AG08395 (cell line): ENCODE measurements around the gene TCF12.
"Not testable (repeated sequence)": the region's sequence is repeated elsewhere in the genome, so short reads cannot be mapped to it uniquely, and the experiment has no call there.

Source experiments
- DNase-seq: peaks from one replicate; pipeline ENCODE4 v3.0.0; 2012; ENCODE audit warnings: mixed read lengths, low spot score

Gene TCF12

DNA sequence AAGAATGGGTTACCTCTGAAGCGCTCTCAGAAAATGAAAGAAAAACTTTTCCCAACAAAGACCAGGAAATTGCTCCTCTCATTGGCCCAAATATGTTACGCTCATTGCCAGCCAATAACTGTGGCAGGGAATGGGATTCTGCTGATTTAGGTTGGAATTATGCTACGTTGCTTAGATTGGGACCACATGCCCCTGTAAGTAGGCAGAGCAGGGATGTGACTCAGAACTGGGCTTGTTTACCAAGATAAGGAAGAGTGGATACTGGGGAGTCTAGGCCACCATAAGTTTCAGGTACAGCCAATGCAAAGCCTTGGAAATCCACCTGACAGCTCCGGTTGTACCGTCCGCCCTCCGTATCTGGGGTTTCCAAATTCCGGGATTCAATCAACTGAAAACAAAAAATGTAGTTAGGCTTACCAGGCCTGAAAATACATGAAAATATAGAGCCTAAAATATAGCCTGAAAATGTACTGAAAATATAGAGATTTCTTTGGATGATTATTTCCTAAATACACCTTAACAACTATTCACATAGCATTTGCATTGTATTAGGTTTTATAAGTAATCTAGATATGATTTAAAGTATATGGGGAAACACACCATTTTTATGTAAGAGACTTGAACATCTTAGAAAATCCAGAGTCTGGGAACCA is 1.5 kb upstream of the TCF12 start:
- no peak for DNase-seq

DNA sequence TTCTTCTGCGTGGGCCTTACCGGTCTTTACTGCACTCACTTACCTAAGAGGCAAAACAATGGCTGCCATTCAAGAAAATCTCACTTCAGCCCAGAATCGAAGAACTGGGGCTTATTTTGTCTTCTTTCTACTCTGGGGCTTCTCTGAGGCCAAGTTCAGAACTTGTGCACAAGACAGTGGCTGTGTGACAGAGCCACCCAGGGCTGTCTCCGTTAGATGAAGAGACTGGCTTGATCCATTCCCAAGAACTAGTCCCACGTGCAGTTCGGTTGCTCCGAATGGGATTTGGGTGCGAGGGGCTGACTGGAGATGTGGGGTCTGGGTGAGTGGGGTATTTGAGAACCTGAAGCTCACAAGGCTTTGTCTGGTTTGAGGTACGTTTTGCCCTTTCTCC is 795 bp upstream of the TCF12 start:
- DNase-seq: peak; percentile 7

DNA sequence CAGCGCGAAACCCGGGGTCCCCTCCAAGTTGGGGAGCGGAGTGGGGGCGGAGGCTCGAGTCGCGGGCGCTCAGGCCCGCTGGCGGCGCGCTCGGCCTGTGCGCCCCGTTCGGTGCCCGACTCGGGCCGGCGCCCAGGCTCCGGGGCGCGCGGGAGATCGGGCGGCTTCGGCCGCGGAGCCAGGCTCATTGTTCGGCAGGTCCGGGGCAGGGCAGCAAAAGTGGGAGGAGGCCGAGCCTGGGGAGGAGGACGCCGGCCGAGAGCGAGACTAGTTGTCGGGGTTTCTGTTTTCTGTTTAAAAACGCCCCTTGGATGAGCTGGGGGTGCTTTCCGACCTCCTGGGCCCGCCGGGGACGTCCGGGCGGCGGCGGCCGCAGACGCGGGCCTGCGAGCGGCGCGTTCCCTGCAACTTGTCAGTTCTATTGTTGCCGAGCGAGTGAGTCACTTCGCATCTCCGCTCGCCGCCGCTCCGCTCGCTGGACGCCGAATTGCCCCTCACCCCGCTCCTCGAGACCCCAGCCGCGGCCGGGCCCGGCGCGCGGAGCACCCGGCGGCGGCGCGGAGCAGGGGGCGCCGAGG is 676 bp downstream of the TCF12 start:
- peak; percentile 62 for DNase-seq

DNA sequence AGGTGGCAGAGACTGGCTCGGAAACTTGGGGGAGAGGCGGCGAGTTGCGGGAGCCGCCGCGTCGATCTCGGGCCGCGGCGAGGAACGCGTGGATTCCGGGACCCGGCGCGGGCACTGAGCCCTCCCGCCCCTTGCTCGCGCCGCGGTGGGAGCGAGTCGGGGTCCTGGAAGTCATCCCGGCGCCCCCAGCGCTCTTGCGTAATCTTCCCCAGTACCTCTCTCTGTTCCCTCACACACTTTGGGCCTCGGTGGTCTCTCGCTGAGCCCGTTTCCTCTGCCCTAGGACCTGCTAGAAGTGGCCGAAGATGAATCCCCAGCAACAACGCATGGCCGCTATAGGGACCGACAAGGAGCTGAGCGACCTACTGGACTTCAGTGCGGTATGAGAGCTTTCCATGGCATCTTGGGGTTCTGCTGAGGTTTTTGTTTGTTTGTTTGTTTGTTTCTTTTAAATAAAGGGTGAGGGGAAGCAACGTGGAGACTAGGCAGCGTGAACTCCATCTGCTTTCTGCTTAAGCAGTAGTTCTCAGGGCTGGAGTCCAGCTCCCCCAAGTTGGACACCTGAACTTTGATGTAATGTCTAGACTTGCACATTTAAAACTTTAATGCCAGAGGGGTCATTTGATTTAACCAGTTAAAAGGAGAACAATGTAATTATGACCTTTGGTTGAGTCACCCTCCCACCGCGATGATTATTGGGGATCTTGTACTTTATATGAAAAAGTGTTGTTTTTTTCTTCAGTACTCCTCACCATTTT is 1.3 kb downstream of the TCF12 start:
- peak; percentile 15 for DNase-seq

DNA sequence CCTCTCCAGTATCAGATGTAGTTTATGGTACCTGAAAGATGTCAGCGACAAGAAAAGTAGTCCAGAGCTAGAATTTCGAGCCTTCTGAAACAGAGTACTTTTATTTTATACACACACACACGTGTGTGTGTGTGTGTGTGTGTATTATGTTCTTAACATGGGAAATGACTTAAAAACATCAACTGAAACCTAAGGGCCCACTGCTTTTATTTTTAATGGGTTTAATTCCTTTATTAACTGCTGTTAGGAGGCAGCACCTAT is 1.9 kb downstream of the TCF12 start:
- no peak for DNase-seq

DNA sequence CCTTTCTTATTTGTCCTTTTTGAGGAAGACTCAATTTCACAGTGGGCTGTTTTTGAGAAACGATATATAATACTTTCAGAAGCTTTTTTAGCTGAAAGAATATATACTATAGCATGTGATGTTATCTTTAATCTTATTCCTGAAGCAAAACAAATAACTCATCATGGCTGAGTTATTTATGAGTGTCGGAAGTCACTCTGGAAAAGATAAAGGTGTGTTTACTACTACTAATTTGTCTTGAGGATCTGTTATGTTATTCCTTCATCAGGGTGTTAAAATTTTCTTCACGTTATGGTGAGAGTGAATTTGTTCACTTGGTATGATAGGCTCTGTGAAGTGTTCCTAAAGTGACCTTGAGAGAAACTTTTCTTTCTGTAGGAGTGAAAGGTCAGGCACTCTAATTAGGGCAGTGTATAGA is 4.7 kb downstream of the TCF12 start:
- no peak for DNase-seq

DNA sequence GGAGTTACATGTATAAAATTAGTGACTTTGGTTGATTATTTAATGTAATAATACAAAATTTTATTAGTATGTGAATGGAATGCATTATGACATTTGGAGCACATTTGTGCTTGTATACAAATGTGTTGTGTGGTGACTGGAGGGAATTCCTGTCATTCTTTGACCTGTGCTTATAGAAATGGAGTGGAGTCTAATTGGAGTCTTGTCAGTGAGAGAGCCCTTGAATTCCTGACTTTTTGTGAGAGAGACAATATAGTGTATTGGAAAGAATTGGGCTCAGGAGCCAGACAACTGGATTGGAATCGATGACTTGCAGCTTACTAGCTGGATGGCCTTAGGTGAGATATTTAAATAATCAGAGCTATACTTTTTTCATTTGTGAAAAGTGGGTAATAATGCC is 9.4 kb downstream of the TCF12 start:
- peak; percentile 9 for DNase-seq

DNA sequence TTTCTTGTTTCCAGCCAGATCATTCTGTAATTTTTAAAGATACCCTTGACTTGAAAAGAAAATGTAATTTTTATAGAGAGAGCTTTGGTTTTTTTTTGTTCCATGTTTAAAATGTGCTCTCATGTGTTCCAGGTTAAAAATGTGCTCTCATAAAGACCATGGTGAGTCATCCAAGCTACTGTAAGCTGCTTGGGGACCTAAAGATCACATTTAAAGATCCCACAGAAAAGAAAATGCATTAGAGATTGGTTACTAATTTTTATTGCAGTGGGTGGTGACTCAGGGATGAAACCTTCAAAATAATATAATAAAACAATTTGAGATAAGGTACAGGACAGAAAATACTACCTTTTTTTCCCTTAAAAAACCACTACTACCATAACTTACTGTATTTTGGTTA is 11.0 kb downstream of the TCF12 start:
- peak; percentile 7 for DNase-seq

DNA sequence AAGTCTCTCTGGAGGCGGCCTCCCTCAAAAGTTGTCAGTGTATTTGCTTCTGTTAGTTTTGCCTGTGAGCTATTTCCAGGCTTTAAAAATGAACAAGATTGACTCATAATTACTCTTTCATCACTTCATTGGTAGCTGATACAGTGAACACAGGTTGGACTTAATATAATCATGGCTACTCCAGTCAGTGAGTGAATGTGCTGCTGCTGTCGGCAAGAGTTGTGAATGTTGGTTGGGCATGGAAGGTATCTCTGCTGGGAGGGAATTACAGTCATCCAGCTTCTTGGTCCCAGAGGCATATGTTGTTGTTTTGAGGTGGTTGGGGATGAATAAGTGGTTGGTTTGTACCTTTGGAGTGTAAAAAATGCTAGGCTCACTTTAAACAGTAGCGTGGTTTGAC is 11.5 kb downstream of the TCF12 start:
- no peak for DNase-seq

DNA sequence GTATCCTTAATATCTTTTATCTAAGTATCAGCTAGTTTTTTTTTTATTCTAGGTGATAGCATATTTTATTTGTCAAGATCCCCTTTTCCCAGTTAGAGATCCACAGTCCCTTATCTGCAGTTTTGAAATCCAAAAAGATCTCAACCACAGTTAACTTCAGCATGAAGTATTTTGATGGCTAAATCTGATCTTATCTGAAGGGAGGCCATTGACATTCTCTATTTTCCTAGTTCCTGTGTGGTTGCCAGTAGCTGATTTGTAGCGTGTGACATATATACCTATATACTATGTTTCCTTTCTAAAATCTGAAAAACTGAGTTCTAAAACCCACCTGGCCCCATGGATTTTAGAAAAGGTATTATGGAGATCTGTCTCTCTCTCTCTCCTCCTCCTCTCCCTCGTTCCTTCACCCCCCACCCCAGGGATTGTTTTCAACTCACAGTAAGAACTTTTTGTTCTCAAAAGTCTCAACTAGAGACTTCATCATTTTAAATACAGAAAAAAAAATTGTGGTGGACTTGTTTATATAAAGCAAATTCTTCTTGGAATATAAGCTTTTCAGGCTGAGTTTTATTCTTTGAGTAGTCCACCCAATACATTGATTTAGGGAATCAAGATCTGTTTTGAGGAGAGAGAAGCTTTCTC is 12.3 kb downstream of the TCF12 start:
- no peak for DNase-seq

DNA sequence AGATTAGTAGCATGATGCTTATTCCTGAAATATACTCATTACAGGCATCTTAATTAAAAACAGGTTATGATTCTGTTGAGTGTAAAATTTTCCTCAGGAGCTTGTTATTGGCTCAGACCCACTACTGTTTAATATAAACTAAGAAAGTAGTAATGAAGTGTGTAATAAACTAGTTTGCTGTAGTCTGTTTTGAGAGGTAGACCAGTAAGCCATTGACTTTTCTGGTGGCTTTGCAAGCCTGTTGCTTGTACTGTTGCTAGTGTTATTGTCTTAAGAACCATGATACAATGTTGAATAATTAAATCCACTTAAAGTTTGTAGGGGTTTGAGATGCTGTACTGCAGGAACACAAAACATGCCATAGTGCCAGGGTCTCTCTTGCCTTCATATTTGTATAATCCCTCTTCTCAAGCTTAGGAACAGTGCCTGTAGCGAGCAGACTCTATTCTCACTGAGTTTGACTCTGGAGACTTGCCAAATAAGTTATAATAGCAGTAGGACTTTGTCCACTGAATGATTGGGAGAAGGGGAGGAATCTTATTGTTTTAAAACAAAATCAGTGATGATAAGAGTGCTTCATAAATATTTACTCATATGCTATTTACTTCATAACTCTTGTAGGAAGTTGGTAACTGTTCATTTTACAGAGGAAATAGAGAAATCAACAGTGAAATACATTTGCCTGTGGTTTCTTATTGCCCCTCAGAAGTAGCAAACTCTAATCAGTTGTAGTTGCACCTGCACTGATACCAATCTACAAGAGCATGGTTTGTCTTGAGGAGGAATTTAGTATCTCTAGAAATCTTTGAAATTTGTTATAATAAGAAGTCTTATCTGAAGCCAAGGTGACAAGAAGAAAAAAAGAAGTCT is 13.4 kb downstream of the TCF12 start:
- no peak for DNase-seq

DNA sequence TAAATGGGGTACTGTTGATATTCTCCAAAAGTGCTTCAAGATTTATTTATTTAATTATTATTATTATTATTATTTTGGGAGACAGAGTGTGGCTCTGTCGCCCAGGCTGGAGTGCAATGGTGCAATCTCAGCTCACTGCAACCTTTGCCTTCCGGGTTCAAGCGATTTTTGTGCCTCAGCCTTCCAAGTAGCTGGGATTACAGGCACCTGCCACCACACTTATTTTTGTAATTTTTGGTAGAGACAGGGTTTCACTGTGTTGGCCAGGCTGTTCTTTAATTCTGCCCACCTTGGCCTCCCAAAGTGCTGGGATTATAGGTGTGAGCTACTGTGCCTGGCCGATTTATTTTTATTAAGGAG is 14.0 kb downstream of the TCF12 start:
- DNase-seq: not testable (repeated sequence)

DNA sequence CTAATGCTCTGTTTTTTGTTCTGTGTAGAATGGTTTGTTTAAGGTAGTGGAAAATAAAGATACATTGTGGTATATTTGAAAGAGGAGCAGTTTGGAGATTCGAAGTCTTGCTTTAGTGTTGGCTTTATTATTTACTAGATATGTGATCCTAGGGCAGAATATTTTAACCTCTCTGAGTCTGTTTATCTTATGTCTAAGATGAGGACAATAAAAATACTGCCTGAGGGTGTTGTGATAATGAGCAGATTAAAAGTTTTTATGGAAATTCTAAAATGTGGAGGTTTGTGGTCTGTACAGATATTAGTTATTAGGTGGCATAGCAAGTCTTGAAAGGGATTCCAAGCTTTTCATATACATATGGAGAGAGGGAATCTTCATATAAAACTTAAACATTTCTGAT is 15.0 kb downstream of the TCF12 start:
- DNase-seq: no peak

DNA sequence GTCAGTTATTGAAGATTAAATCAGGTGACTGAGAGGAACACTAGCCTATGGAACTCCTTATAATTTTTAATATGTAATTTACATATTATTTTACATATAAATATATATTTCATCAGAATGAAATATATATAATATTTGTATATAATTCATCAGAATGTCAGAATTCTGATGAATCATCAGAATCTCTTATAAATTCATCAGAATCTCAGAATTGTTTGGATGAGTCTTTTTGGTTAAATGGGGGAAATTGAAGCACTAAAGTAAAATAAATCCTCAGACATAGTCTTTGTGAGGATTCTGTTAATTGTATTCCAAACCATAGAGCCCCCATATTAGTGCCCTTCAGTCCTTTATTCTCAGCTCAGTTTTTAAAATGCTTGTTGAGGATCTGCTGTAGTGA is 15.4 kb downstream of the TCF12 start:
- no peak for DNase-seq

DNA sequence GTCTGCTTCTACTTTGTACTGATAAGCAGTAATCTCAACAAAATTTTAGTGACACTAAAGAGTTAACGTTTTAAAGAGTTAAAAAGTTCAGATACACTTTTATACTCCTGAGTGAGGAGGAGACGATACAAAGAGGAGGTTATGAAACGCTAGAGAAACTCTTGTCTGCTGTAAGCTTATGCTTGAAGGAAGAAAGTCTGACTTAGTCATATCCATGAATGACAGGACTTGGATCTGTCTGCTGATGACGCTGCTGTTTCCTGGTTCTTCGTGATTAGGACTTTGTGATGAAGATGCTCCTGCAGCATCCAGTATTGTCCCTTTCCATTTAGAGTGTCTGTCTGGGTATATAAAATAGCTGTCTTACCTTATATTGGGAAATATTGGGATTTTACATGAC is 15.8 kb downstream of the TCF12 start:
- DNase-seq: no peak

DNA sequence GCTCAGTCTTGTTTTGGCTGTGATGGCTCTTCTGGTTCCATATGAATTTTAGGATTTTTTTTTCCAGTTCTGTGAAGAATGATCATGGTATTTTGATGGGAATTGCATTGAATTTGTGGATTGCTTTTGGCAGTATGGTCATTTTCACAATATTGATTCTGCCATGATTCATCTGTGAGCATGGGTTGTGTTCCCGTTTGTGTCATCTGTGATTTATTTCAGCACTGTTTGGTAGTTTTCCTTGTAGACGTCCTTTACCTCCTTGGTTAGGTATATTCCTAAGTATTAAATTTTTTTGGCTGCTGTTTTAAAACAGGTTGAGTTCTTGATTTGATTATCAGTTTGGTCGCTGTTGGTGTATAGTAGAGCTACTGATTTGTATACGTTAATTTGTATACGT is 18.5 kb downstream of the TCF12 start:
- DNase-seq: no peak

DNA sequence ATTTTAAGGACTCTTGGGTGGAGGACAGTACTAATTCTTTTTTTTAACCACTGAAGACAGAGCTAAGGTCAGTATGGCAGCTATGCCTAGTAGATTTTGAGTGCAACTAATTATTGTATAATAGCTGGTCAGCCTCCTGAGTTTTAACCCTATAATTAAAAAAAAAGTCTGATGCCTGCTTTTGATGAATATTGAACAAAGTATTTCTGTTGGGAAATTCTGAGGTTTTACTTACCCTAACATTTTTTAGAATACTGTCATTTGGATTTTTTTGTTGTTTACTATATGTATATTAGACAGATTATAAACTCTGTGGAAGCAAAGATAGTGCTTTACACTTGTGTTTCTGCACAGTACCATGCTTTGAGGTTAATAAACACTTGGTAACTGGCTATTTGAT is 20.8 kb downstream of the TCF12 start:
- peak; percentile 29 for DNase-seq

DNA sequence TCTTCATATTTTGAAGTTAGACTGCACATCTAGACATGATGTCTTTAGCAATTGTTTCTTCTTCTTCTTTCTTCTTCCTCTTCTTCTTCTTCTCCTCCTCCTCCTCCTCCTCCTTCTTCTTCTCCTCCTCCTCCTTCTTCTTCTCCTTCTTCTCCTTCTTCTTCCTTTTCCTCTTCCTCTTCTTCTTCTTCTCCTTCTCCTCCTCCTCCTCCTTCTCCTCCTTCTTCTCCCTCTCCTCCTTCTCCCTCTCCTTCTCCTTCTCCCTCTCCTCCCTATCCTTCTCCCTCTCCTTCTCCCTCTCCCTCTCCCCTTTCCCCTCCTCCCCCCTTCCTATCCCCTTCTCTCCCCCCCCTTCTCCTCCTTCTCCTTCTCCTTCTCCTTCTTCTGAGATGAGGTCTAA is 21.9 kb downstream of the TCF12 start:
- DNase-seq: no peak

DNA sequence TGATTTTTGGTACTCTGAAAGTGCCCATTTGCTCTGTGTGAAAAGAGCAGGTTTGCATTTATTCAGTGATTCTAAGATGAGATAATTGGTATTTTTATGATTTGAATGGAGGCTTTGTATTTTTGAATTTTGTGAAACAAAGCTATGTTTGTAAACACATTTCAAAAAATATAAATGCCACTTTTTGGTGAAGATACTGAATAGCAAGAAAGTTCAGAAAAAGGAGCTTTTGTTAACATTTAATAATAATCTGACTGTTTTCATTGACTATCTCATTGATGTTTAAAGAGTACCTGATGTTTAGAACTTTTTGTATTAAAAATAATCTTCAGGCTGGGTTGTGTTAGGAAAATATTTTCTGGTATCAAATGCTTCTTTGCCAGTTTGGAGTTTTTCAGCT is 23.7 kb downstream of the TCF12 start:
- no peak for DNase-seq

DNA sequence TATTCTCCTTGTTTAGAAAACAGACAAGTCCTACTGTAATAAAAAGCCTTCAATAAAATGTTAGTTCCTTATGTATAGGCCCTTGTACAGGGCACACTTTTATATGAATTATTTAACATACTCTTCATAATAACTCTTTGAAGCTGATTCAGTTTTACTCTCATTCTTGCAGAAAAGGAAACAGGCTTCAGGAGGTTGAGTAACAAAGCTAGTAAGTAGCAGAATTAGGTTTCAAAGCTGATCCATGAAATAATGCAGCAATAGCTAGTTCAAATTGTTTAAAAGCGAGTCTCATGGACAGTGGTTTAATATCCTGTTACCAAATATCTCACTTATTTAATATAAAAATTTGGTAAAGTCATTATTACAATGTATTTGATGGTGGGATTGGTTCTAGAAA is 25.0 kb downstream of the TCF12 start:
- no peak for DNase-seq

DNA sequence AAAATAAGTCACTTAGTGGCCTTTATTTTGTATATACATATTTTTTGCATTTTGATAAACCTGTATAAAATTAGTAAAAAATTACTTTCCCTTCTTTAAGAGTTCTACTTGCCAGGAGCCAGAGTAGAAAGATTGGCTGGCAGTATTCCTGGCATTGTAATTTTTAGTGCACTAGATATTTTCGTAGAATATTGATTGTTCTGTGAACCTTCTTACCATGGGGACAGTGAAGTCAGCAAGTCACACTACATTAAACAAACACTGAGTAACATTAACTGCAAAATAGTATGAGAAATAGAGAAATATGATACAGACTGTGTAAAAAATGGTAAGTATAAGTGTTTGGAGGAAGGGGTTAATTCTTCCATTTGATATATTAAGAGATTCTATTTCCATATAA is 26.0 kb downstream of the TCF12 start:
- DNase-seq: no peak

DNA sequence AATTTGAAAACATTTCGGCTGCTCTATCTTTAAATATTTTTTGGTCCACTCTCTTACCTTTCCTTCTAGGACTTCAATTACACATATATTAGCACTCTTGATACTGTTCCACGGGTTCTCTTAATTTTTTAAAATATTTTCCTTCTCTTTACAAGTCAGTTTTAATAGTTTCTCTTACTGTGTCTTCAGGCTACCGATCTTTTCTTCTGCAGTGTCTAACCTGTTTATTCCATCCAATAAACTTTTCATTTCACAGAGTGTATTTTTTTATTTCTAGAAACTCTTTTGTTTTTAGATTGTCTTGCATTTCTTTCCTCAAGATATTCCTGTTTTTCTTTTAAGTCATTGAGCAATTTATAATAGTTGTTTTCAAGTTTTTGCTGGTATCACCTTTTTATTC is 27.7 kb downstream of the TCF12 start:
- no peak for DNase-seq
